GM19035 (cell line): Measurements from ENCODE around the gene DSC2.
"Not testable (repeated sequence)": the region's sequence is repeated elsewhere in the genome, so short reads cannot be mapped to it uniquely, and the experiment has no call there.

Experiments
- ATAC-seq: cut with Tn5 transposase; IDR thresholded peaks from one replicate; pipeline ENCODE4 v1.9.1; 2021; ENCODE audit not compliant: unreplicated experiment

Gene DSC2

GRCh38 chr18:31046916-31047315, 55.3 kb downstream of the DSC2 start:
- ATAC-seq = no peak

- no peak for ATAC-seq
Measured at GRCh38 chr18:31045599-31045998, 56.6 kb downstream of the DSC2 start.

GRCh38 chr18:31044926-31045325, 57.3 kb downstream of the DSC2 start:
- ATAC-seq = no peak

- no peak for ATAC-seq
Measured at GRCh38 chr18:31043709-31044108, 58.5 kb downstream of the DSC2 start.

- ATAC-seq = no peak
Measured at GRCh38 chr18:31042406-31043181, 59.6 kb downstream of the DSC2 start, which contains the start of gene DSC3. Gene DSC3 (minus strand): TSS chr18:31042742. CDS start chr18:31042660, 82 bp downstream.

- ATAC-seq = no peak
Measured at GRCh38 chr18:31042084-31042405, 60.2 kb downstream of the DSC2 start.

- no peak for ATAC-seq
Measured at GRCh38 chr18:31041271-31042083, 60.7 kb downstream of the DSC2 start.

- ATAC-seq = no peak
Measured at GRCh38 chr18:31040686-31041270, 61.4 kb downstream of the DSC2 start.

GRCh38 chr18:31039426-31039825, 62.8 kb downstream of the DSC2 start:
- no peak for ATAC-seq

- not testable (repeated sequence) for ATAC-seq
Measured at GRCh38 chr18:31037686-31038085, 64.5 kb downstream of the DSC2 start.

- no peak for ATAC-seq
Measured at GRCh38 chr18:31034541-31034940, 67.7 kb downstream of the DSC2 start.

GRCh38 chr18:31030574-31031278, 71.5 kb downstream of the DSC2 start:
- ATAC-seq = no peak

- ATAC-seq = no peak
Measured at GRCh38 chr18:31015715-31016434, 86.3 kb downstream of the DSC2 start.

- not testable (repeated sequence) for ATAC-seq
Measured at GRCh38 chr18:31011455-31011854, 90.8 kb downstream of the DSC2 start.

- no peak for ATAC-seq
Measured at GRCh38 chr18:31010601-31011000, 91.6 kb downstream of the DSC2 start.
